GM19468 (cell line): ENCODE data around the gene POGK.

Source experiments
- ATAC-seq: cut with Tn5 transposase; IDR thresholded peaks from one replicate; pipeline ENCODE4 v1.9.1; 2021; ENCODE audit warnings: mild to moderate bottlenecking, moderate library complexity, moderate number of reproducible peaks; ENCODE audit not compliant: unreplicated experiment; ENCODE audit errors: extremely low read depth

POGK gene

GRCh38 chr1:166889776-166890175, 50.5 kb downstream of the POGK start:
- no peak for ATAC-seq

GRCh38 chr1:166895766-166896165, 56.5 kb downstream of the POGK start:
- no peak for ATAC-seq

GRCh38 chr1:166899769-166900168, 60.5 kb downstream of the POGK start:
- ATAC-seq = no peak

- no peak for ATAC-seq
Measured at GRCh38 chr1:166900987-166901386, 61.7 kb downstream of the POGK start.

- ATAC-seq = no peak
Measured at GRCh38 chr1:166902279-166902678, 63.0 kb downstream of the POGK start.

- ATAC-seq = no peak
Measured at GRCh38 chr1:166903232-166903631, 64.0 kb downstream of the POGK start.

GRCh38 chr1:166905136-166905535, 65.9 kb downstream of the POGK start:
- no peak for ATAC-seq

- ATAC-seq = no peak
Measured at GRCh38 chr1:166905900-166906299, 66.6 kb downstream of the POGK start.
